ENCODE results near the gene MPND.

The MPND gene

GRCh38 chr19:4304538-4305256, 38.7 kb upstream of the MPND start, which contains the start of gene FSD1 (continued):
- TF ChIP-seq TRIM28 (IDR thresholded peaks at IDR 0.05; ENCODE audit: borderline replicate concordance, low read length) (no peak), ZNF658 (tag by site-specific recombination; IDR thresholded peaks at IDR 0.05) (no peak), ZNF223 (tag by site-specific recombination; IDR thresholded peaks at IDR 0.05) (no peak), ZBTB21 (tag by site-specific recombination; IDR thresholded peaks at IDR 0.05) (no peak), ZNF10 (tag by site-specific recombination; IDR thresholded peaks at IDR 0.05) (no peak), ZNF140 (tag by site-specific recombination; IDR thresholded peaks at IDR 0.05) (no peak), ZNF501 (tag by site-specific recombination; IDR thresholded peaks at IDR 0.05) (no peak), ZBTB17 (tag by site-specific recombination; IDR thresholded peaks at IDR 0.05) (no peak), BCL11B (tag by site-specific recombination; IDR thresholded peaks at IDR 0.05; ENCODE audit: low read depth) (no peak), ZNF266 (tag by site-specific recombination; IDR thresholded peaks at IDR 0.05; ENCODE audit: low read depth) (no peak), ZNF114 (tag by site-specific recombination; IDR thresholded peaks at IDR 0.05) (no peak), ZNF555 (tag by site-specific recombination; conservative IDR thresholded peaks at IDR 0.05) (no peak), ZBTB26 (tag by site-specific recombination; optimal IDR thresholded peaks at IDR 0.05) (peak; percentile 65), ZNF843 (tag by site-specific recombination; IDR thresholded peaks at IDR 0.05) (no peak), ZNF311 (tag by site-specific recombination; IDR thresholded peaks at IDR 0.05; ENCODE audit: borderline replicate concordance) (no peak), ZNF16 (tag by site-specific recombination; IDR thresholded peaks at IDR 0.05; ENCODE audit: low read depth) (no peak), GFI1B (tag by site-specific recombination; IDR thresholded peaks at IDR 0.05) (no peak), ZNF26 (tag by site-specific recombination; IDR thresholded peaks at IDR 0.05) (no peak), ZFP69B (tag by site-specific recombination; IDR thresholded peaks at IDR 0.05) (no peak), ZNF473 (tag by site-specific recombination; IDR thresholded peaks at IDR 0.05) (no peak), KLF1 (tag by site-specific recombination; IDR thresholded peaks at IDR 0.05) (peak; percentile 67), ZNF292 (tag by site-specific recombination; IDR thresholded peaks at IDR 0.05; ENCODE audit: borderline replicate concordance, low read depth) (no peak), ZNF23 (tag by site-specific recombination; IDR thresholded peaks at IDR 0.05; ENCODE audit: borderline replicate concordance) (no peak), OVOL3 (tag by site-specific recombination; IDR thresholded peaks at IDR 0.05) (no peak), ZNF621 (tag by site-specific recombination; IDR thresholded peaks at IDR 0.05) (no peak), ZNF280D (tag by site-specific recombination; IDR thresholded peaks at IDR 0.05) (no peak), YY1 (tag by site-specific recombination; IDR thresholded peaks at IDR 0.05) (peak; percentile 13; the same call in 1 of the 2 replicates)
- TF ChIP-seq, protein P1, sequence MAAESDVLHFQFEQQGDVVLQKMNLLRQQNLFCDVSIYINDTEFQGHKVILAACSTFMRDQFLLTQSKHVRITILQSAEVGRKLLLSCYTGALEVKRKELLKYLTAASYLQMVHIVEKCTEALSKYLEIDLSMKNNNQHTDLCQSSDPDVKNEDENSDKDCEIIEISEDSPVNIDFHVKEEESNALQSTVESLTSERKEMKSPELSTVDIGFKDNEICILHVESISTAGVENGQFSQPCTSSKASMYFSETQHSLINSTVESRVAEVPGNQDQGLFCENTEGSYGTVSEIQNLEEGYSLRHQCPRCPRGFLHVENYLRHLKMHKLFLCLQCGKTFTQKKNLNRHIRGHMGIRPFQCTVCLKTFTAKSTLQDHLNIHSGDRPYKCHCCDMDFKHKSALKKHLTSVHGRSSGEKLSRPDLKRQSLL (tag by site-specific recombination; IDR thresholded peaks at IDR 0.05): peak; percentile 82; the same call in 1 of the 2 replicates
- TF ChIP-seq, protein P2, sequence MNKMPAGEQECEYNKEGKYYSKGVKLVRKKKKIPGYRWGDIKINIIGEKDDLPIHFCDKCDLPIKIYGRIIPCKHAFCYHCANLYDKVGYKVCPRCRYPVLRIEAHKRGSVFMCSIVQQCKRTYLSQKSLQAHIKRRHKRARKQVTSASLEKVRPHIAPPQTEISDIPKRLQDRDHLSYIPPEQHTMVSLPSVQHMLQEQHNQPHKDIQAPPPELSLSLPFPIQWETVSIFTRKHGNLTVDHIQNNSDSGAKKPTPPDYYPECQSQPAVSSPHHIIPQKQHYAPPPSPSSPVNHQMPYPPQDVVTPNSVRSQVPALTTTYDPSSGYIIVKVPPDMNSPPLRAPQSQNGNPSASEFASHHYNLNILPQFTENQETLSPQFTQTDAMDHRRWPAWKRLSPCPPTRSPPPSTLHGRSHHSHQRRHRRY (tag by site-specific recombination; IDR thresholded peaks at IDR 0.05): no peak
- TF ChIP-seq, protein P3, sequence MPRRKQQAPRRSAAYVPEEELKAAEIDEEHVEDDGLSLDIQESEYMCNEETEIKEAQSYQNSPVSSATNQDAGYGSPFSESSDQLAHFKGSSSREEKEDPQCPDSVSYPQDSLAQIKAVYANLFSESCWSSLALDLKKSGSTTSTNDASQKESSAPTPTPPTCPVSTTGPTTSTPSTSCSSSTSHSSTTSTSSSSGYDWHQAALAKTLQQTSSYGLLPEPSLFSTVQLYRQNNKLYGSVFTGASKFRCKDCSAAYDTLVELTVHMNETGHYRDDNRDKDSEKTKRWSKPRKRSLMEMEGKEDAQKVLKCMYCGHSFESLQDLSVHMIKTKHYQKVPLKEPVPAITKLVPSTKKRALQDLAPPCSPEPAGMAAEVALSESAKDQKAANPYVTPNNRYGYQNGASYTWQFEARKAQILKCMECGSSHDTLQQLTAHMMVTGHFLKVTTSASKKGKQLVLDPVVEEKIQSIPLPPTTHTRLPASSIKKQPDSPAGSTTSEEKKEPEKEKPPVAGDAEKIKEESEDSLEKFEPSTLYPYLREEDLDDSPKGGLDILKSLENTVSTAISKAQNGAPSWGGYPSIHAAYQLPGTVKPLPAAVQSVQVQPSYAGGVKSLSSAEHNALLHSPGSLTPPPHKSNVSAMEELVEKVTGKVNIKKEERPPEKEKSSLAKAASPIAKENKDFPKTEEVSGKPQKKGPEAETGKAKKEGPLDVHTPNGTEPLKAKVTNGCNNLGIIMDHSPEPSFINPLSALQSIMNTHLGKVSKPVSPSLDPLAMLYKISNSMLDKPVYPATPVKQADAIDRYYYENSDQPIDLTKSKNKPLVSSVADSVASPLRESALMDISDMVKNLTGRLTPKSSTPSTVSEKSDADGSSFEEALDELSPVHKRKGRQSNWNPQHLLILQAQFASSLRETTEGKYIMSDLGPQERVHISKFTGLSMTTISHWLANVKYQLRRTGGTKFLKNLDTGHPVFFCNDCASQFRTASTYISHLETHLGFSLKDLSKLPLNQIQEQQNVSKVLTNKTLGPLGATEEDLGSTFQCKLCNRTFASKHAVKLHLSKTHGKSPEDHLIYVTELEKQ (tag by site-specific recombination; IDR thresholded peaks at IDR 0.05; ENCODE audit: borderline replicate concordance): no peak

All from HEK293 (cell line).